Fibroblast of lung (primary cell): ENCODE data around the gene NEUROD2. TPM values are rescaled to one million over a fixed set of nuclear protein-coding genes. Genes with fewer than 3 reads are reported as not detected.
A peak's percentile ranks its signal among the peaks of the same experiment; 100 is the strongest.

Experiments
- DNase-seq, 2 donors: peaks; one replicate each; pipeline versions ENCODE4 v3.0.0 to v3.0.0-alpha.2; 2010; ENCODE audit warnings: low read depth in 2 of 2
- H2AFZ ChIP-seq: 2 replicates; pipeline ENCODE4 v1.5.1; 2012; ENCODE audit warnings: low read length, control low read depth, inconsistent platforms
- H3K27ac ChIP-seq: 2 replicates; pipeline ENCODE4 v1.5.1; 2011; ENCODE audit warnings: low read length, control low read depth; ENCODE audit not compliant: insufficient read depth
- H3K27me3 ChIP-seq: 2 replicates; pipeline ENCODE4 v1.5.1; 2011; ENCODE audit warnings: mild to moderate bottlenecking, low read length; ENCODE audit not compliant: control insufficient read depth, insufficient read depth
- H3K36me3 ChIP-seq: 2 replicates; pipeline ENCODE4 v1.5.1; 2011; ENCODE audit warnings: low read length; ENCODE audit not compliant: control insufficient read depth, insufficient read depth
- H3K4me1 ChIP-seq: 2 replicates; pipeline ENCODE4 v1.5.1; 2011; ENCODE audit warnings: low read length; ENCODE audit not compliant: control insufficient read depth, insufficient read depth; ENCODE audit errors: extremely low read depth
- H3K4me2 ChIP-seq: 2 replicates; pipeline ENCODE4 v1.5.1; 2011; ENCODE audit warnings: low read length, control low read depth; ENCODE audit not compliant: insufficient read depth; ENCODE audit errors: extremely low read depth
- H3K4me3 ChIP-seq, 4 experiments: fragments of 200-600 bp in 1 of 4; sonication (generic) in 1 of 4; replicated peaks in 1 of 4; 2 replicates each; pipeline ENCODE4 v1.5.1; 2011 to 2016; ENCODE audit warnings: low read length in 4 of 4, low read depth in 3 of 4, mild to moderate bottlenecking in 3 of 4, control low read depth in 2 of 4, inconsistent platforms in 1 of 4, mixed read lengths in 1 of 4; ENCODE audit not compliant: insufficient read depth in 1 of 4; ENCODE audit errors: control extremely low read depth in 1 of 4
- H3K79me2 ChIP-seq: 2 replicates; pipeline ENCODE4 v1.5.1; 2012; ENCODE audit warnings: mild to moderate bottlenecking, low read length, inconsistent platforms; ENCODE audit not compliant: control insufficient read depth, insufficient read depth
- H3K9ac ChIP-seq: 2 replicates; pipeline ENCODE4 v1.5.1; 2011; ENCODE audit warnings: mild to moderate bottlenecking, low read length, control low read depth; ENCODE audit not compliant: insufficient read depth
- H3K9me3 ChIP-seq: 2 replicates; pipeline ENCODE4 v1.5.1; 2012; ENCODE audit warnings: low read depth, low read length; ENCODE audit not compliant: control insufficient read depth, insufficient read depth
- H4K20me1 ChIP-seq: 2 replicates; pipeline ENCODE4 v1.5.1; 2011; ENCODE audit warnings: low read length; ENCODE audit not compliant: control insufficient read depth, insufficient read depth; ENCODE audit errors: extremely low read depth
- EZH2 ChIP-seq: IDR thresholded peaks from 2 replicates; pipeline ENCODE4 v1.5.1; 2012; ENCODE audit warnings: low read length, control low read depth, mild to moderate bottlenecking; ENCODE audit errors: missing control alignments
- polyA plus RNA-seq, 2 donors: library from polyadenylated mRNA; depleted of rRNA in 1 of 2; stranded (reverse) in 1 of 2; unstranded in 1 of 2; fragments of >200 nt; gene quantifications; 2 replicates each; pipeline ENCODE4 v1.2.1, GENCODE V29; 2011 to 2012; ENCODE audit warnings: missing spikeins in 1 of 2
- total RNA-seq: library from RNA; depleted of rRNA; stranded (reverse); fragments of >200 nt; gene quantifications from 2 replicates; pipeline ENCODE4 v1.2.1, GENCODE V29; 2014
- TF ChIP-seq, protein P1 (sequence below), 2 donors: IDR thresholded peaks in 1 of 2; conservative IDR thresholded peaks in 1 of 2; 1 replicate in 1 of 2; 2 replicates in 1 of 2; pipeline ENCODE4 v1.5.1; 2011 to 2012; ENCODE audit warnings: low read length in 2 of 2, control low read depth in 1 of 2, inconsistent platforms in 1 of 2, low read depth in 1 of 2, mild to moderate bottlenecking in 1 of 2

The NEUROD2 gene
- total and polyA plus RNA-seq, 2 donors (not counting 1 experiment from before 2014, with no cell fraction given), result not detected

DNA sequence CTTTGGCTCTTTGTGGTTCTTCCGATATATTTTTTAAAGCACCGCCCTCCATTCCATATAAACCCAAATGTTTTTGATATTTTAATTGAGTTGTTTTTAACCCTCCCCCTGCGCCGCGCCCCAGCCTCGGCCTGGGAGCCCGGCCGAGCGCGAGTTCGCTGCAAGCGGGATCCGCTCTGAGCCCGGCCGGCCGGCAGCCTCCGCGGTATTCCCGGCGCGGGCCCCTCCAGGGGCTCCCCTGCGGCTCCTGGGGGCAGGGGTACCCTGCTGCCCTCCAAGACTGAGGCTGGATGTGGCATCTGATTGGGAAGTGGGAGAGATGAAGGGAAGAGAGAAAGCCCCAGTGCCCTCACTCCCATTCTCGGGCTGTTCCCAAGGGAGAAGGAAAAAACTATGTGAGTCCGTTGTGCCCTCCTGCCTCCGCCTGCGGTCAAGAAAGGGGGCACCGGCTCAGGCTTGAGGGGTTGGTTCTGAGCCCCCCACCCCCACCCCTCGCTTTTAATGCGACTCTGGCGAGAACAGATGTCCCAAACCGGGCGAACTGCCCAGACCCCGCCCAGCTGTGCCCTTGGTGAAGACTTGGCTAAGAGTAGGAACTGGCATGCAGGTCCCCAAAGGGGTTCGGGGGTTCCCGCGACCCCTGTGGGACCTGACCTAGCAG, 8.6 kb downstream of the NEUROD2 start:
- Histone ChIP-seq H3K27ac (no peak overlapping the region), H3K27me3 (peaks cover 85% of the 10 kb centered on the region), H2AFZ (no peak overlapping the region), H4K20me1 (no peaks in the 10 kb centered on the region), H3K36me3 (no peaks in the 10 kb centered on the region), H3K9me3 (no peaks in the 10 kb centered on the region), H3K4me2 (no peak overlapping the region), H3K79me2 (no peaks in the 10 kb centered on the region), H3K4me1 (no peaks in the 10 kb centered on the region), H3K9ac (no peak overlapping the region), H3K4me3 (no peak overlapping the region)
- DNase-seq, result no peak
- TF ChIP-seq EZH2, result no peak
- TF ChIP-seq, protein P1, sequence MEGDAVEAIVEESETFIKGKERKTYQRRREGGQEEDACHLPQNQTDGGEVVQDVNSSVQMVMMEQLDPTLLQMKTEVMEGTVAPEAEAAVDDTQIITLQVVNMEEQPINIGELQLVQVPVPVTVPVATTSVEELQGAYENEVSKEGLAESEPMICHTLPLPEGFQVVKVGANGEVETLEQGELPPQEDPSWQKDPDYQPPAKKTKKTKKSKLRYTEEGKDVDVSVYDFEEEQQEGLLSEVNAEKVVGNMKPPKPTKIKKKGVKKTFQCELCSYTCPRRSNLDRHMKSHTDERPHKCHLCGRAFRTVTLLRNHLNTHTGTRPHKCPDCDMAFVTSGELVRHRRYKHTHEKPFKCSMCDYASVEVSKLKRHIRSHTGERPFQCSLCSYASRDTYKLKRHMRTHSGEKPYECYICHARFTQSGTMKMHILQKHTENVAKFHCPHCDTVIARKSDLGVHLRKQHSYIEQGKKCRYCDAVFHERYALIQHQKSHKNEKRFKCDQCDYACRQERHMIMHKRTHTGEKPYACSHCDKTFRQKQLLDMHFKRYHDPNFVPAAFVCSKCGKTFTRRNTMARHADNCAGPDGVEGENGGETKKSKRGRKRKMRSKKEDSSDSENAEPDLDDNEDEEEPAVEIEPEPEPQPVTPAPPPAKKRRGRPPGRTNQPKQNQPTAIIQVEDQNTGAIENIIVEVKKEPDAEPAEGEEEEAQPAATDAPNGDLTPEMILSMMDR (conservative IDR thresholded peaks at IDR 0.05 in 1 of 2, IDR thresholded peaks at IDR 0.05 in 1 of 2; ENCODE audit: low read depth in 1 of 2, low read length in 2 of 2), result no peak

DNA sequence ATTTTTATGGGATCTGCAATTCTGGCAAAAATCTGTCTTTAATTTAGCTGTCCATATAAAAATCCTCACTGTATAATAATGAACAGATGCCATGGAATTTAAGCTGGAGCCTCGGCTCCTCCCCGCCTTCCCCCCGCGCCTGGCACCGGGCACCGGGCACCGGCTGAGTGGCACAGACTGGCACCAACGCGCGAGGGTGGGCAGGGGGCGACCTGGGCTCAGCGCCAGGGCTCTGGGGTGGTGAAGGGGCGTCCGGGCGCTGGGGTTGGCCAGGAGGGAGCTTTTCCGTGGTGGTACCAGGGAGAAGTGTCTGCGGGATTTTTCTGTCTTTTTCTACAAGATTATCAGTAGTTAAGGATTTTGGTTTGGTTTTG, 9.1 kb downstream of the NEUROD2 start:
- no peak overlapping the region for H3K4me2 ChIP-seq
- TF ChIP-seq, protein P1 (conservative IDR thresholded peaks at IDR 0.05 in 1 of 2, IDR thresholded peaks at IDR 0.05 in 1 of 2; ENCODE audit: low read depth in 1 of 2, low read length in 2 of 2), result no peak
- no peak for TF ChIP-seq EZH2

DNA sequence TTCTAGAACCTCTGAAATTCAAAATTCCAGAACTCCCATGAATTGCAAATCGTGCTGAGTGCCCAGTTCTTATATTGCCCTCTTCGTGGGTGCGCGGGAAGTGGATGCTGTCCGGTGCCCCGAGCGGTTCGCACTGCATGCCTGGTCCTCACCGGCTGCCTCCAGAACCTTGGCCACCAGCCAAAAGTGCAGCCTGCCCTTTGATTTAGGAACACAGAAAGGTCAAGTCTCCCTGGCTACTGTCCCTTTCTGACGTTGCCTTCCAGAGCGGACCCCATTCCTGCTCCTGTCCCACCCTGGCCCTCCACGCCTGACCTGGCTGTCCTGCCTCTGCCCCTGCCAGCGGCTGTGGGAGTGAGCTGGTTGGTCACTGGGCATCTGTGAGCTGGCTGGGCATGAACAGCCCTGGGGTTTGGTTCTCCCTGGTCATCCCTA, 9.7 kb downstream of the NEUROD2 start:
- H3K36me3 ChIP-seq, result no peaks in the 10 kb centered on the region
- DNase-seq, result no peak
- no peak overlapping the region for H2AFZ ChIP-seq
- H3K79me2 ChIP-seq, result no peaks in the 10 kb centered on the region
- peak; percentile 74 for TF ChIP-seq EZH2
- TF ChIP-seq, protein P1 (conservative IDR thresholded peaks at IDR 0.05 in 1 of 2, IDR thresholded peaks at IDR 0.05 in 1 of 2; ENCODE audit: low read depth in 1 of 2, low read length in 2 of 2), result no peak
- H3K27me3 ChIP-seq, result peaks cover 74% of the 10 kb centered on the region
- H3K9ac ChIP-seq, result no peak overlapping the region
- H3K27ac ChIP-seq, result no peak overlapping the region
- no peaks in the 10 kb centered on the region for H3K4me1 ChIP-seq
- no peaks in the 10 kb centered on the region for H4K20me1 ChIP-seq
- no peaks in the 10 kb centered on the region for H3K9me3 ChIP-seq
- H3K4me3 ChIP-seq, result no peak overlapping the region
- H3K4me2 ChIP-seq, result no peak overlapping the region

More for the DNA sequence above, 9.1 kb downstream of the NEUROD2 start:
- Histone ChIP-seq H3K27ac (no peak overlapping the region), H3K9ac (no peak overlapping the region), H4K20me1 (no peaks in the 10 kb centered on the region), H3K79me2 (no peaks in the 10 kb centered on the region), H3K27me3 (peaks cover 80% of the 10 kb centered on the region), H3K4me3 (no peak overlapping the region), H3K9me3 (no peaks in the 10 kb centered on the region), H2AFZ (no peak overlapping the region), H3K4me1 (no peaks in the 10 kb centered on the region), H3K36me3 (no peaks in the 10 kb centered on the region)
- DNase-seq, result no peak
